HCT116 (cell line): ENCODE measurements around the gene HLA-F. TPM values are rescaled to one million over a fixed set of nuclear protein-coding genes. Genes with fewer than 3 reads are reported as not detected.

Experiments used
- ATAC-seq: fragments of 200-7000 bp; cut with Tn5 transposase; 2 replicates; pipeline ENCODE4 v1.9.1; 2020; ENCODE audit warnings: mild to moderate bottlenecking, moderate library complexity
- BruUV-seq: library from RNA; stranded (reverse); fragments of 400-500 nt; replicated peaks from 2 replicates; lab custom pipeline; 2021; lab: Mats Ljungman, UMichigan
- CTCF ChIA-PET: fragments of 300-600 bp; sonication (Branson Sonifier 250); formaldehyde crosslinking; loops from one replicate; lab custom pipeline; 2021; ENCODE audit warnings: antibody characterized with exemption; lab: Charles Lee
- POLR2A ChIA-PET: fragments of 300-600, 350-600 bp; sonication (Branson Sonifier 250); formaldehyde crosslinking; loops from one replicate; lab custom pipeline; 2021; ENCODE audit warnings: antibody characterized with exemption; lab: Charles Lee
- RAD21 ChIA-PET, 2 experiments: fragments of 300-600 bp; sonication (Branson Sonifier 250); formaldehyde crosslinking; loops; one replicate each; lab custom pipeline; 2023; ENCODE audit warnings: low total read pairs in 2 of 2; ENCODE audit not compliant: uncharacterized antibody in 2 of 2, unreplicated experiment in 2 of 2, low non-redundant PET in 1 of 2; lab: Charles Lee
- DNase-seq: peaks from one replicate; pipeline ENCODE4 v3.0.0-alpha.2; 2010; ENCODE audit warnings: low read depth, low spot score
- H2AFZ ChIP-seq: fragments of 200-600 bp; shearing (Covaris generic), sonication (generic); 2 replicates; pipeline ENCODE4 v1.6.1; 2017; ENCODE audit warnings: low read depth, mixed run types, mixed read lengths, antibody characterized with exemption, low read length; ENCODE audit not compliant: poor library complexity, severe bottlenecking
- H3K27ac ChIP-seq: 2 replicates; pipeline ENCODE4 v1.5.1; 2012; ENCODE audit warnings: low read depth, low read length
- H3K27me3 ChIP-seq: fragments of 200-600 bp; sonication (generic); 2 replicates; pipeline ENCODE4 v1.6.1; 2016; ENCODE audit warnings: mixed run types, low read length, mixed read lengths; ENCODE audit not compliant: insufficient read depth
- H3K36me3 ChIP-seq, 2 experiments: fragments of 200-500 bp in 1 of 2; fragments of 200-600 bp in 1 of 2; sonication (Bioruptor generic) in 1 of 2; sonication (generic) in 1 of 2; 2 replicates each; pipeline versions ENCODE4 v1.5.1 to v1.6.1; 2014 to 2016; ENCODE audit warnings: low read length in 2 of 2, inconsistent platforms in 1 of 2, mixed read lengths in 1 of 2, mixed run types in 1 of 2; ENCODE audit not compliant: insufficient read depth in 2 of 2, control insufficient read depth in 1 of 2
- H3K4me1 ChIP-seq, 2 experiments: fragments of 200-600 bp in 1 of 2; sonication (generic) in 1 of 2; 2 replicates each; pipeline versions ENCODE4 v1.5.1 to v1.6.1; 2012 to 2017; ENCODE audit warnings: low read length in 2 of 2, inconsistent platforms in 1 of 2, mild to moderate bottlenecking in 1 of 2, mixed read lengths in 1 of 2, mixed run types in 1 of 2, moderate library complexity in 1 of 2; ENCODE audit not compliant: insufficient read depth in 2 of 2, control insufficient read depth in 1 of 2
- H3K4me2 ChIP-seq: fragments of 200-600 bp; sonication (generic); 2 replicates; pipeline ENCODE4 v1.6.1; 2017; ENCODE audit warnings: mixed run types, low read length, mixed read lengths
- H3K4me3 ChIP-seq, 2 experiments: fragments of 200-600 bp in 1 of 2; sonication (generic) in 1 of 2; replicated peaks in 1 of 2; 2 replicates each; pipeline ENCODE4 v1.5.1; 2011 to 2016; ENCODE audit warnings: low read length in 2 of 2, control low read depth in 1 of 2, low read depth in 1 of 2, mild to moderate bottlenecking in 1 of 2, mixed read lengths in 1 of 2, mixed run types in 1 of 2
- H3K79me2 ChIP-seq: fragments of 200-600 bp; sonication (generic); 2 replicates; pipeline ENCODE4 v1.6.1; 2017; ENCODE audit warnings: mild to moderate bottlenecking, mixed run types, low read length, moderate library complexity, mixed read lengths; ENCODE audit not compliant: insufficient read depth
- H3K9ac ChIP-seq: fragments of 200-600 bp; sonication (generic); 2 replicates; pipeline ENCODE4 v1.6.1; 2016; ENCODE audit warnings: low read length, mixed read lengths
- H3K9me2 ChIP-seq: fragments of 200-600 bp; sonication (generic), shearing (Covaris generic); 2 replicates; pipeline ENCODE4 v1.6.1; 2017; ENCODE audit warnings: mixed run types, mild to moderate bottlenecking, moderate library complexity; ENCODE audit not compliant: insufficient read depth
- H3K9me3 ChIP-seq, 2 experiments: fragments of 200-500 bp in 1 of 2; fragments of 200-600 bp in 1 of 2; sonication (Bioruptor generic) in 1 of 2; sonication (generic) in 1 of 2; 2 replicates each; pipeline ENCODE4 v1.6.1; 2014 to 2017; ENCODE audit warnings: low read length in 2 of 2, mixed read lengths in 2 of 2, inconsistent platforms in 1 of 2, low read depth in 1 of 2, mild to moderate bottlenecking in 1 of 2, mixed run types in 1 of 2, moderate library complexity in 1 of 2; ENCODE audit not compliant: control insufficient read depth in 1 of 2, insufficient read depth in 1 of 2
- H4K20me1 ChIP-seq: fragments of 200-600 bp; sonication (generic), shearing (Covaris generic); 2 replicates; pipeline ENCODE4 v1.6.1; 2017; ENCODE audit warnings: mixed run types, mild to moderate bottlenecking, moderate library complexity; ENCODE audit not compliant: insufficient read depth
- ATF3 ChIP-seq: IDR thresholded peaks from 2 replicates; pipeline ENCODE4 v1.6.1; 2012
- CBX3 ChIP-seq: IDR thresholded peaks from 2 replicates; pipeline ENCODE4 v1.6.1; 2012; ENCODE audit warnings: low read depth
- CTCF ChIP-seq, 3 experiments: fragments of 200-600 bp in 1 of 3; sonication (generic) in 1 of 3; IDR thresholded peaks in 2 of 3; conservative IDR thresholded peaks in 1 of 3; 2 replicates each; pipeline ENCODE4 v1.5.1; 2012 to 2017; ENCODE audit warnings: low read depth in 2 of 3, low read length in 2 of 3, antibody characterized with exemption in 1 of 3, borderline replicate concordance in 1 of 3, control low read depth in 1 of 3, mild to moderate bottlenecking in 1 of 3, mixed read lengths in 1 of 3, mixed run types in 1 of 3, moderate library complexity in 1 of 3; ENCODE audit not compliant: insufficient read depth in 1 of 3
- EGR1 ChIP-seq: IDR thresholded peaks from 2 replicates; pipeline ENCODE4 v1.6.1; 2012; ENCODE audit warnings: low read depth
- ELF1 ChIP-seq: IDR thresholded peaks from 2 replicates; pipeline ENCODE4 v1.6.1; 2012; ENCODE audit warnings: low read depth, borderline replicate concordance
- EZH2 ChIP-seq: fragments of 200-600 bp; sonication (generic); IDR thresholded peaks from 2 replicates; pipeline ENCODE4 v1.6.1; 2017; ENCODE audit warnings: antibody characterized with exemption, mixed run types
- EZH2phosphoT487 ChIP-seq: fragments of 200-600 bp; IDR thresholded peaks from 2 replicates; pipeline ENCODE4 v1.6.1; 2018; ENCODE audit warnings: antibody characterized with exemption, borderline replicate concordance
- FOSL1 ChIP-seq: IDR thresholded peaks from 2 replicates; pipeline ENCODE4 v1.6.1; 2012; ENCODE audit warnings: low read depth
- JUND ChIP-seq: IDR thresholded peaks from 2 replicates; pipeline ENCODE4 v1.6.1; 2012
- MAX ChIP-seq: IDR thresholded peaks from 2 replicates; pipeline ENCODE4 v1.6.1; 2012
- POLR2A ChIP-seq: IDR thresholded peaks from 2 replicates; pipeline ENCODE4 v1.7.0; 2011; ENCODE audit warnings: borderline replicate concordance; ENCODE audit not compliant: insufficient read depth, insufficient read length; ENCODE audit errors: extremely low read depth
- RAD21 ChIP-seq: IDR thresholded peaks from 2 replicates; pipeline ENCODE4 v1.6.1; 2012; ENCODE audit warnings: low read depth, mild to moderate bottlenecking
- SIN3A ChIP-seq: IDR thresholded peaks from 2 replicates; pipeline ENCODE4 v1.6.1; 2012; ENCODE audit warnings: low read depth
- SP1 ChIP-seq: IDR thresholded peaks from 2 replicates; pipeline ENCODE4 v1.6.1; 2012; ENCODE audit warnings: low read depth
- SRF ChIP-seq: IDR thresholded peaks from 2 replicates; pipeline ENCODE4 v1.6.1; 2012; ENCODE audit warnings: low read depth
- TCF7L2 ChIP-seq: IDR thresholded peaks from 2 replicates; pipeline ENCODE4 v1.7.0; 2011; ENCODE audit warnings: borderline replicate concordance, inconsistent platforms; ENCODE audit not compliant: insufficient read depth, insufficient read length; ENCODE audit errors: extremely low read depth
- YY1 ChIP-seq: IDR thresholded peaks from 2 replicates; pipeline ENCODE4 v1.6.1; 2011; ENCODE audit warnings: low read length, low read depth, moderate library complexity, mild to moderate bottlenecking; ENCODE audit not compliant: insufficient replicate concordance; ENCODE audit errors: extremely low read depth
- ZNF274 ChIP-seq: fragments of 200-500 bp; sonication (Bioruptor generic); IDR thresholded peaks from 2 replicates; pipeline ENCODE4 v1.6.1; 2014; ENCODE audit warnings: mild to moderate bottlenecking, low read depth, low read length, inconsistent platforms
- intact Hi-C: fragments of 100-400 bp; cut with micrococcal nuclease; formaldehyde crosslinking; loops from 2 replicates; pipeline ENCODE4 v1.10.0; 2022
- total RNA-seq: library from RNA; stranded (reverse); gene quantifications from one replicate; pipeline ENCODE4 v1.2.1, GENCODE V29; 2021; ENCODE audit not compliant: unreplicated experiment

The HLA-F gene
- total RNA-seq, 1 experiment from 2014 or later = 24.6 TPM

- TF ChIP-seq EZH2phosphoT487 (no peak), CBX3 (no peak), FOSL1 (no peak), EGR1 (no peak), CTCF (IDR thresholded peaks at IDR 0.05 in 2 of 3, conservative IDR thresholded peaks at IDR 0.05 in 1 of 3; ENCODE audit: borderline replicate concordance in 1 of 3, insufficient read depth in 1 of 3, low read depth in 2 of 3, low read length in 2 of 3) (no peak), ZNF274 (no peak), RAD21 (no peak), ATF3 (no peak), YY1 (no peak), JUND (no peak), POLR2A (no peak), SIN3A (no peak), SP1 (no peak), EZH2 (no peak), TCF7L2 (no peak), SRF (no peak), ELF1 (no peak), MAX (no peak)
- intact Hi-C loops = no loop called here
- Histone ChIP-seq H3K9me2 (no peaks in the 10 kb centered on the region), H2AFZ (no peak overlapping the region), H3K36me3 (no peaks in the 10 kb centered on the region), H3K9ac (no peak overlapping the region), H3K27me3 (no peaks in the 10 kb centered on the region), H4K20me1 (no peaks in the 10 kb centered on the region), H3K4me2 (no peak overlapping the region), H3K79me2 (no peaks in the 10 kb centered on the region), H3K9me3 (no peaks in the 10 kb centered on the region), H3K4me1 (peaks cover 0 to 7% of the 10 kb centered on the region in 2 experiments; a peak in 1 of 4 replicates), H3K27ac (no peak overlapping the region), H3K4me3 (no peak overlapping the region)
- POLR2A ChIA-PET = no interaction called here
- no TSS peak for BruUV-seq
- RAD21 ChIA-PET = no interaction called here
- DNase-seq (no peak), ATAC-seq (no peak)
- CTCF ChIA-PET = no interaction called here
These were observed 49.2 kb upstream of the HLA-F start for GRCh38 chr6:29674008-29674407.
